ENCODE measurements around the gene ADAM12. TPM values are rescaled to one million over a fixed set of nuclear protein-coding genes. Genes with fewer than 3 reads are reported as not detected.

The ADAM12 gene
- total RNA-seq, 4 donors from 2014 or later: 0.26 to 1.6 (median 0.47) TPM; not detected in 1

DNA sequence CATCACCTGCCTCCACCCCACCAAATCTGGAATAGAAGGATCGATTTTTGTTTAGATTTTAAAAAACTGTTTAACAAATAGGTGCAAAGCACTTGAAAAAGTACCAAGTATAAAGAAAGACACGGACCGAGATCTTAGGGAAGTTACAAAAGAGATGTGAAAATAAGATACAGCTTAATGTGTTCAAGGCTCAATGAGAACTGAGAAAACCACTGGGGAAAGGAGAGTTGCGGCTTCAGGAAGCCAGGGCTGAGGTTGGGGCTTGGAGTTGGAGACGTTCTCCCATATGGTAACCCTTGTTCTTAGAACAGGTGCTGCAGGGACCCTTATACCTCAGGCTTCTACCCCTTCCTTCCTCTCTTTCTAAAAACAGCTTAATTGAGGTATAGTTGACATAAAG is 351.8 kb downstream of the ADAM12 start:
- TF ChIP-seq, protein P1, sequence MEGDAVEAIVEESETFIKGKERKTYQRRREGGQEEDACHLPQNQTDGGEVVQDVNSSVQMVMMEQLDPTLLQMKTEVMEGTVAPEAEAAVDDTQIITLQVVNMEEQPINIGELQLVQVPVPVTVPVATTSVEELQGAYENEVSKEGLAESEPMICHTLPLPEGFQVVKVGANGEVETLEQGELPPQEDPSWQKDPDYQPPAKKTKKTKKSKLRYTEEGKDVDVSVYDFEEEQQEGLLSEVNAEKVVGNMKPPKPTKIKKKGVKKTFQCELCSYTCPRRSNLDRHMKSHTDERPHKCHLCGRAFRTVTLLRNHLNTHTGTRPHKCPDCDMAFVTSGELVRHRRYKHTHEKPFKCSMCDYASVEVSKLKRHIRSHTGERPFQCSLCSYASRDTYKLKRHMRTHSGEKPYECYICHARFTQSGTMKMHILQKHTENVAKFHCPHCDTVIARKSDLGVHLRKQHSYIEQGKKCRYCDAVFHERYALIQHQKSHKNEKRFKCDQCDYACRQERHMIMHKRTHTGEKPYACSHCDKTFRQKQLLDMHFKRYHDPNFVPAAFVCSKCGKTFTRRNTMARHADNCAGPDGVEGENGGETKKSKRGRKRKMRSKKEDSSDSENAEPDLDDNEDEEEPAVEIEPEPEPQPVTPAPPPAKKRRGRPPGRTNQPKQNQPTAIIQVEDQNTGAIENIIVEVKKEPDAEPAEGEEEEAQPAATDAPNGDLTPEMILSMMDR (IDR thresholded peaks at IDR 0.05): no peak
- TF ChIP-seq POLR2A (IDR thresholded peaks at IDR 0.05): no peak
- no peak for DNase-seq (ENCODE audit: low spot score in 2 of 2)
- H3K4me3 ChIP-seq (ENCODE audit: low read depth, poor library complexity, severe bottlenecking): no peak overlapping the region
- intact Hi-C loops (cut with DNase I; ENCODE audit: low total_unique reads): no loop called here
- WGBS, 2 donors: 84 to 85% methylated on average over 5 of the region's 5 CpGs

DNA sequence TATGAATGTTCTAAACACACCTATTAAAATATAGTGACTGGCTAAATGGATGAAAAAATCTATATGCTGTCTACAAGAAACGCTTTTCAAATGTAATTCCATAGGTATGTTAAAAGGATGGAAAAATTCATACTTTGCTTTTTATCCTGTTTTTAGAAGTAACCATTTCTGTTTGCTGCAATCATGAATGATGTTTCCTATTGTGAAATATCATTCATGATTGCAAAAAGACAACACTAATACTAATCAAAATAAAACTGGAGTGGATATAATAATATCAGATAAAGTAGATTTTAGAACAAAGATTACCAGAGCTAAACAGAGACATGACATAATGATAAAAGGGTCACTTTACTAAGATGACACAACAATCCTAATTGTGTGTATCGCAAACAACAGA is 353.7 kb downstream of the ADAM12 start:
- intact Hi-C loops (cut with DNase I; ENCODE audit: low total_unique reads): no loop called here
- no peak overlapping the region for H3K4me3 ChIP-seq (ENCODE audit: low read depth, poor library complexity, severe bottlenecking)
- WGBS, 2 donors: 94 to 97% methylated on average over 2 of the region's 2 CpGs
- DNase-seq (ENCODE audit: low spot score in 2 of 2): no peak
- TF ChIP-seq, protein P1 (IDR thresholded peaks at IDR 0.05): no peak
- TF ChIP-seq POLR2A (IDR thresholded peaks at IDR 0.05): no peak

DNA sequence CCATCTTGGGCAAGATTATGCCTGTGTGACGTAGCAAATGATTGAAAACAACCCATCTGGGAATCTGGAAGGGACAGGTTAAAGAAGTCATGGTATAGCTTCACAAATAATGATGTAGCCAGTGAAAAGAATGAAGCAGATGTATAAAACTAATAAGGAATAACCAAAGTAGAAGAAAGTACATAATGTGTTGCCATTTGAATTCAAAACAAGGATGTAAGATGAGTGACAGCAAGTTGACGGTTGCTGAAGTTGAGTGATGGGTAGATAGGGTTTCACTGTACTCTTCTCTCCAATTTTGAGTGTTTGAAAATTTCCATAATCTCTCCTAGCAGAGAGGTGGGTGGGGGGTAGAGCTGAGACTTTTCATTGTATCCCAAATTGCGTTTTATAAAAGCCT is 358.3 kb downstream of the ADAM12 start:
- no peak overlapping the region for H3K4me3 ChIP-seq (ENCODE audit: low read depth, poor library complexity, severe bottlenecking)
- intact Hi-C loops (cut with DNase I; ENCODE audit: low total_unique reads): no loop called here
- no peak for TF ChIP-seq POLR2A (IDR thresholded peaks at IDR 0.05)
- TF ChIP-seq, protein P1 (IDR thresholded peaks at IDR 0.05): no peak
- WGBS, 2 donors: 85 to 92% methylated on average over 3 of the region's 3 CpGs
- DNase-seq (ENCODE audit: low spot score in 2 of 2): no peak

DNA sequence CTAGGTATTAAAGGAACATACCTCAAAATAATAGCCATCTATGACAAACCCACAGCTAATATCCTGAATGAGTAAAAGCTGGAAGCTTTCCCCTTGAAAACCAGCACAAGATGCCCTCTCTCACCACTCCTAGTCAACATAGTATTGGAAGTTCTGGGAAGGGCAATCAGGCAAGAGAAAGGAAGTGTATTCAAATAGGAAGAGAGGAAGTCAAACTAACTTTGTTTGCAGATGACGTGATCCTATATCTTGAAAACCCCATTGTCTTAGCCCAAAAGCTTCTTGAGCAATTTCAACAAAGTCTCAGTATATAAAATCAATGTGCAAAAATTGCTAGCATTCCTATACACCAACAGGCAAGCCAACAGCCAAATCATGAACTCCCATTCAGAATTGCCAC is 360.6 kb downstream of the ADAM12 start:
- no peak for DNase-seq (ENCODE audit: low spot score in 2 of 2)
- TF ChIP-seq, protein P1 (IDR thresholded peaks at IDR 0.05): no peak
- no peak for TF ChIP-seq POLR2A (IDR thresholded peaks at IDR 0.05)
- 84 to 91% methylated on average over 1 of the region's 1 CpG for WGBS, 2 donors
- intact Hi-C loops (cut with DNase I; ENCODE audit: low total_unique reads): no loop called here
- H3K4me3 ChIP-seq (ENCODE audit: low read depth, poor library complexity, severe bottlenecking): no peak overlapping the region

DNA sequence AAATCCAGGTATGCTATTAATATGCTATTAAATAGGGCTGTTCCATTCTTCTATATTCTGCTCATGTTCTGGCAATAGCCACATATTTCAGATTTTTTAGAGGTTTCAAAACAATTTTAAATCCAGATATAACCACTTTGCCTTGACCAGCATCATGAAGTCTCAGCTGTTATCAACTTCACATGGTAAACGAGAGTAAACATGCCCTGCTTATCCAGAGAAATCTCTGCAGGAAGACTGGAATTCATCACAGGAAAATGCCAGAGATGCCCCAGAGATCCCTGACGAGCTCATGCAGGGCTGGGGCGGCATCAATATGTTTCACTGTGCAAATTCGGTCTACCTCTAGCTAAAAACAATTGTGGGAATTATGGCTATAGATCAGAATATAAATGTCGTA is 365.4 kb downstream of the ADAM12 start:
- no peak overlapping the region for H3K4me3 ChIP-seq (ENCODE audit: low read depth, poor library complexity, severe bottlenecking)
- no peak for DNase-seq (ENCODE audit: low spot score in 2 of 2)
- intact Hi-C loops (cut with DNase I; ENCODE audit: low total_unique reads): no loop called here
- TF ChIP-seq, protein P1 (IDR thresholded peaks at IDR 0.05): no peak
- TF ChIP-seq POLR2A (IDR thresholded peaks at IDR 0.05): no peak
- 87 to 91% methylated on average over 5 of the region's 5 CpGs for WGBS, 2 donors

DNA sequence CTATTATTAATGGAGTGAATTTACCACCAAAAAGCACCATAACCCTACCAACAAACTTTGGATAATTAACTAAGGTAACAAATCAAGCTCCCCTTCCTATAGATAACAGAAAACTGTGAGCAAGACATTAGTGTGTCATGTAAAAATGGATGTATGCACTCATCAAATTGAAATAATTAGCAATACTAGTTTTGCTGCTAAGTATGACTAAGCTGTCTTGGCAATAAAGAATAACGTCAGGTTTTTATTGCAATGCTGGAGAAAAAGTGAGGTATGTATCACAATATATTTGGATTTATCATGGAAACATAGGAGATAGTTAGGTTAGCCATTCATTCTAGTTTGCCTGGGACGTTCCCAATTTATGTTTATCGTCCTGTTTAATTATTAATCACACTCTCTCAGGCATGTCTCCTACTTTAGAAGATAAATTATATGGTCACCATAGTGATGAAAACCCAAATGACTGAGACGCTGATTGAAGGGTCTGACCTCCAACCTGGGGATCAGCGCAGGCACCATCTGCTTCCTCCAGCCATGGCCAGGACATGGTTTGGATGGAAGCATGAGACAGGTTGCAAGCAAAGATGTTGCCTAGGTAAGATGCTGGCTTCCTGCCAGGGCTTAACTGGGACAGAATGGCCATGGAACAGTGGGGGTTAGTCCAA is 366.3 kb downstream of the ADAM12 start:
- no peak for DNase-seq (ENCODE audit: low spot score in 2 of 2)
- intact Hi-C loops (cut with DNase I; ENCODE audit: low total_unique reads): no loop called here
- 87 to 88% methylated on average over 5 of the region's 5 CpGs for WGBS, 2 donors

More for the DNA sequence above, 366.3 kb downstream of the ADAM12 start:
- H3K4me3 ChIP-seq (ENCODE audit: low read depth, poor library complexity, severe bottlenecking): no peak overlapping the region
- TF ChIP-seq, protein P1 (IDR thresholded peaks at IDR 0.05): no peak
- TF ChIP-seq POLR2A (IDR thresholded peaks at IDR 0.05): no peak
